Mesothelial cell of epicardium (in vitro differentiated cells): ENCODE results near the gene LILRA6. TPM values are rescaled to one million over a fixed set of nuclear protein-coding genes. Genes with fewer than 3 reads are reported as not detected.
A peak's percentile ranks its signal among the peaks of the same experiment; 100 is the strongest.
"Not testable (repeated sequence)": the region's sequence is repeated elsewhere in the genome, so short reads cannot be mapped to it uniquely, and the experiment has no call there.

ENCODE experiments used
- DNase-seq, 2 experiments: peaks; one replicate each; pipeline ENCODE4 v3.0.0; 2021; ENCODE audit warnings: low spot score in 2 of 2; ENCODE audit not compliant: unreplicated experiment in 2 of 2
- H3K27ac Mint-ChIP-seq: 2 replicates; pipeline ENCODE4 v1.8.0; 2021; ENCODE audit warnings: mixed read lengths
- H3K27me3 Mint-ChIP-seq: 2 replicates; pipeline ENCODE4 v1.8.0; 2021; ENCODE audit warnings: low read depth, mixed read lengths
- H3K36me3 Mint-ChIP-seq: 2 replicates; pipeline ENCODE4 v1.8.0; 2021; ENCODE audit warnings: mixed read lengths
- H3K4me1 Mint-ChIP-seq: 2 replicates; pipeline ENCODE4 v1.8.0; 2021; ENCODE audit warnings: mixed read lengths
- H3K4me3 Mint-ChIP-seq: 2 replicates; pipeline ENCODE4 v1.8.0; 2021; ENCODE audit warnings: mild to moderate bottlenecking, moderate library complexity, mixed read lengths
- H3K9me3 Mint-ChIP-seq: 2 replicates; pipeline ENCODE4 v1.8.0; 2021; ENCODE audit warnings: mixed read lengths
- total RNA-seq: library from RNA; stranded (reverse); gene quantifications from 3 replicates; pipeline ENCODE4 v1.2.1, GENCODE V29; 2021
- TF ChIP-seq, protein P1 (sequence below): fragments of 200-600 bp; sonication (generic); IDR thresholded peaks from one replicate; pipeline ENCODE4 v1.5.0; 2021; ENCODE audit warnings: antibody characterized with exemption; ENCODE audit not compliant: unreplicated experiment

Gene LILRA6
- total RNA-seq, 1 donor from 2014 or later = not detected

DNA sequence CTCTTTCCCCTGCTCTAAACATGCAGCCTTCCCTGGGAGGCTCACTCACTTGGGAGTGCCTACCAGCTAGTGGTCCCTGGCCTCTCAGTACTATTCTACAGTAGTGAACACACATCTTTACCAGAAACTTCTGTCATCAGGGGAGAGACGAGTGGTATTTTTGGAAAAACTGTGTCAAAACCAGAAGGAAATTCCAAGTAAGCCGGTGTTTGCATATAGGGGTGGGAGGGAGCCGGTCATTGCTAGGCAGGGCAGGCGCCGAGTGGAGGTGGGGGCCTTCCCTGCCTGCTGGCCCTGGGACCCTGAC lies 35.0 kb downstream of the LILRA6 start:
- H3K4me1 Mint-ChIP-seq = peaks cover 67% of the 10 kb centered on the region

DNA sequence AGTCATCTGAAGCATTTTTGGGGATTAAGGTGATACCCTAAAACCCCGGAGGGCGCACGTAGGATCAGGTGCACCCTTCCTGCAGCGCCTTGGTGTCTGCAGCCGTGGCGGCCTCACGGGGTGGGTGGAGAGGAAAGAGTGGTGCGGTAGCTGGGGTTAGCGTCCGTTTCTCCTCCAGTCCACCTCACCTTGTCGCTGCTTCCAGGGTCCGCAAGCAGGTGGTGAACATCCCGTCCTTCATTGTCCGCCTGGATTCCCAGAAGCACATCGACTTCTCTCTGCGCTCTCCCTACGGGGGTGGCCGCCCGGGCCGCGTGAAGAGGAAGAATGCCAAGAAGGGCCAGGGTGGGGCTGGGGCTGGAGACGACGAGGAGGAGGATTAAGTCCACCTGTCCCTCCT lies 35.4 kb downstream of the LILRA6 start:
- Mint-ChIP-seq H3K27ac (peak overlapping the region; percentile 94), H3K36me3 (peaks cover 33% of the 10 kb centered on the region), H3K4me1 (peaks cover 71% of the 10 kb centered on the region)
- not testable (repeated sequence) for H3K27me3 Mint-ChIP-seq, H3K9me3 Mint-ChIP-seq, DNase-seq, H3K4me3 Mint-ChIP-seq

More for the DNA sequence above, 35.0 kb downstream of the LILRA6 start:
- Mint-ChIP-seq H3K36me3 (peaks cover 30% of the 10 kb centered on the region), H3K9me3 (no peaks in the 10 kb centered on the region), H3K27ac (peak overlapping the region; percentile 94), H3K27me3 (no peaks in the 10 kb centered on the region), H3K4me3 (no peak overlapping the region)
- no peak for DNase-seq
- TF ChIP-seq, protein P1, sequence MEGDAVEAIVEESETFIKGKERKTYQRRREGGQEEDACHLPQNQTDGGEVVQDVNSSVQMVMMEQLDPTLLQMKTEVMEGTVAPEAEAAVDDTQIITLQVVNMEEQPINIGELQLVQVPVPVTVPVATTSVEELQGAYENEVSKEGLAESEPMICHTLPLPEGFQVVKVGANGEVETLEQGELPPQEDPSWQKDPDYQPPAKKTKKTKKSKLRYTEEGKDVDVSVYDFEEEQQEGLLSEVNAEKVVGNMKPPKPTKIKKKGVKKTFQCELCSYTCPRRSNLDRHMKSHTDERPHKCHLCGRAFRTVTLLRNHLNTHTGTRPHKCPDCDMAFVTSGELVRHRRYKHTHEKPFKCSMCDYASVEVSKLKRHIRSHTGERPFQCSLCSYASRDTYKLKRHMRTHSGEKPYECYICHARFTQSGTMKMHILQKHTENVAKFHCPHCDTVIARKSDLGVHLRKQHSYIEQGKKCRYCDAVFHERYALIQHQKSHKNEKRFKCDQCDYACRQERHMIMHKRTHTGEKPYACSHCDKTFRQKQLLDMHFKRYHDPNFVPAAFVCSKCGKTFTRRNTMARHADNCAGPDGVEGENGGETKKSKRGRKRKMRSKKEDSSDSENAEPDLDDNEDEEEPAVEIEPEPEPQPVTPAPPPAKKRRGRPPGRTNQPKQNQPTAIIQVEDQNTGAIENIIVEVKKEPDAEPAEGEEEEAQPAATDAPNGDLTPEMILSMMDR = no peak

DNA sequence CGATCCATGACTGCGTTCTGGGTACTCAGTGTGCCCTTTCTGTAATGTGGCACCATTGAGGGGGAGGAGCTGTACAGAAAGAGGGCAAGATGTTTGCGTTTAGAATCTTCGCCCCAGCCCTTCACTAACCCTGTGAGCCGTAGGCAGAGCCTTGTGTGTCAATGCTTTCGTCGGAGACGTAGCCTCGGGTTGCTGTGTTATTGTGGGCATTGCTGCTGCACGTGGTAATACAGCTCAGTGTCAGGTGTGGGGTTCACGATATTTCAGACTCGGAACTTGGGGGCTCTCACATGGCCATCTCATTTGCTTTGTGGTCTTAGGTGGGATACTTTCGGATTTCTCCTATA lies 35.8 kb downstream of the LILRA6 start:
- no peak overlapping the region for H3K27ac Mint-ChIP-seq
- peaks cover 75% of the 10 kb centered on the region for H3K4me1 Mint-ChIP-seq
- no peaks in the 10 kb centered on the region for H3K9me3 Mint-ChIP-seq
- no peak for DNase-seq
- no peak overlapping the region for H3K4me3 Mint-ChIP-seq
- no peaks in the 10 kb centered on the region for H3K27me3 Mint-ChIP-seq
- H3K36me3 Mint-ChIP-seq = peaks cover 33% of the 10 kb centered on the region
- TF ChIP-seq, protein P1 = no peak

DNA sequence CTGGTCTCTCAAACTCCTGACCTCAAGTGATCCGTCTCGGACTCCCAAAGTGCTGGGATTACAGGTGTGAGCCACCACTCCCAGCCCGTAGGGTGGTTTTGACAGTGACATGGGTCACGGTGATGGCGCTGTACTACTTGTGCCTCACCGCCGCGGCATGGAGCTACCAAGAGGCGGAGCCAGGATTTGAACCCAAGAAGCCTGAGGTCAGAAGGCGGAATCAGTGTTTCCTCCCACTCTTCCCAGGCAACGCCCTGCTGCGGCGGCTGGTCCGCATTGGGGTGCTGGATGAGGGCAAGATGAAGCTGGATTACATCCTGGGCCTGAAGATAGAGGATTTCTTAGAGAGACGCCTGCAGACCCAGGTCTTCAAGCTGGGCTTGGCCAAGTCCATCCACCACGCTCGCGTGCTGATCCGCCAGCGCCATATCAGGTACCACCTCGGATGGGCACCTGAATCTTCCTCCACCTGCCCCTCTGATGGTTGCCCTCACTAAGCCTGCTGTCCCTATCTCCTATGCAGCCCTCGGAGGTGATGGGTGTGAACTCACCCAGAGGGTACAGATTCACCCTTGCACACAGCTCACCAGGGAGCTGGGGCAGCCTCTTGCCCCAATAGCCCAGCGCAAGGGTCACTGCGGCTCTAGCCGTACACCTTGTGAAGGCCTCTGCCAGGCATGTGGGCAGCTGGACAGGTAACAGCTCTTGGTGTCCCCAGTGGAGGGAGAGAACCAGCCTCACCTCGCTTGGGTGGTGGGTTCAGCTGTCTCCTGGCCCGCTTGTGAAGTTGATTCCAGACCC lies 36.4 kb downstream of the LILRA6 start:
- peaks cover 32% of the 10 kb centered on the region for H3K36me3 Mint-ChIP-seq

DNA sequence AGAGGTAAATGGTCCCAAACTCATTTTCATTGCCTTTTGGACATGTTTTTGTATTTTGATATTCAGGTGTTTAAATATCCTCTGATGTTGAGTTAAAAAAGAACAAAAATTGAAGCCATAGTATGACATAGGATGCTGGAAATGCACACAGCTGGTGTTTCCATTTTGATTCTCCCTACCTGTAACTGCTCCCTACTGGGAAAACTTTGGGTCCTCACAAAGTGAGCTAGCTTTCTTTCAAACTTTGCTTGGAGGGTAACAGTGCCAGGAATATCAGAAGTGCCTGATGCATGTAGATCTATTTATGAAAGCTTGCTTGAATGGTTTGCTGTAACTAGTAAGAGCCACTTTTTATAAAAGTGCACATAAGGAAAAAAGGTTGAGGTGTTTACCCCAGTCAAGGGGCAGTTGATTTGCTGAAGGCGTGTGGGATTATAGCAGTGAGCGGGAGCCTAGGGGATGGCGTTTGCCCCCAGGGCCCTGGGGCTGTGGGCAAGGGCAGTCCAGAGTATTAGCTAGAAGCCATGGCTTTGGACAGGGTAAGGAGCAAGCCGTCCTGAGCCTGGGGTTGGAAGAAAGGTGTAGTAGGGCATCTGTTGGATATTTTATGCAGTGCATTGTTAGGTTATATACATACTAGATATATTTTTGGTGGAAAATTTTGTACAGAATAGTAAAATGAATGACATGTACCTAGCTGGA lies 37.7 kb downstream of the LILRA6 start:
- TF ChIP-seq, protein P1 = no peak
- no peak for DNase-seq
- no peaks in the 10 kb centered on the region for H3K27me3 Mint-ChIP-seq
- peaks cover 30% of the 10 kb centered on the region for H3K36me3 Mint-ChIP-seq
- no peaks in the 10 kb centered on the region for H3K9me3 Mint-ChIP-seq
- H3K27ac Mint-ChIP-seq = no peak overlapping the region
- H3K4me3 Mint-ChIP-seq = no peak overlapping the region
- peaks cover 72% of the 10 kb centered on the region for H3K4me1 Mint-ChIP-seq

More for the DNA sequence above, 36.4 kb downstream of the LILRA6 start:
- H3K27me3 Mint-ChIP-seq = no peaks in the 10 kb centered on the region
- H3K27ac Mint-ChIP-seq = no peak overlapping the region
- no peaks in the 10 kb centered on the region for H3K9me3 Mint-ChIP-seq
- H3K4me3 Mint-ChIP-seq = no peak overlapping the region
- TF ChIP-seq, protein P1 = no peak
- DNase-seq = no peak
- peaks cover 77% of the 10 kb centered on the region for H3K4me1 Mint-ChIP-seq

DNA sequence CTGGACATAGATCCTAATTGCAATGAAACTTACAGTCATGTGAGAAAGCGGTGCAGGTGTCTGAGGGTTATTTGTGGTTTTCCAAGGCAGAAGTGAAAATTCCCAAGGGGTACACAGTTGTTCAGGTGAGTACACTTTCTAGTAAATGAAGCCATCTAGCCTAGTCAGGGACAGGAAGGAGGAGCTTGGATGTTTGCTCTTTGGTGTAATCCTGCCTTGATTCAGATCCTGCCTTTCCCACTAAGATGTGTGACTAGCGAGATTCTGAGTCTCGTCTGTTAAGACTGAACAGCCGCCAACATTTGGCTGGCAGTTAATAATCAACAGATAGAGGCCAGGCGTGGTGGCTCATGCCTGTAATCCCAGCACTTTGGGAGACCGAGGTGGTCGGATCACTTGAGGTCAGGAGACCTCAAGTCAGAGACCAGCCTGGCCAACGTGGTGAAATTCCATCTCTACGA lies 39.4 kb downstream of the LILRA6 start:
- H3K36me3 Mint-ChIP-seq = peaks cover 30% of the 10 kb centered on the region
- H3K9me3 Mint-ChIP-seq = no peaks in the 10 kb centered on the region
- H3K4me3 Mint-ChIP-seq = peak overlapping the region; percentile 100
- no peaks in the 10 kb centered on the region for H3K27me3 Mint-ChIP-seq
- H3K27ac Mint-ChIP-seq = peak overlapping the region; percentile 56
- no peak for DNase-seq
- H3K4me1 Mint-ChIP-seq = peaks cover 56% of the 10 kb centered on the region
- TF ChIP-seq, protein P1 = no peak
